Right atrium auricular region (tissue), 2 donors: ENCODE data around the gene BIRC5. TPM values are rescaled to one million over a fixed set of nuclear protein-coding genes. Genes with fewer than 3 reads are reported as not detected.

Source experiments
- DNase-seq: peaks from one replicate; pipeline ENCODE4 v3.0.0-alpha.2; 2019; ENCODE audit warnings: low spot score
- H3K27ac ChIP-seq, 2 donors: fragments of 200-600 bp; sonication (generic); 1 replicate in 1 of 2; 2 replicates in 1 of 2; pipeline ENCODE4 v1.5.1; 2016 to 2019
- H3K27me3 ChIP-seq, 2 donors: fragments of 200-600 bp; sonication (generic); one replicate each; pipeline versions ENCODE4 v1.5.1 to v1.6.0; 2017 to 2019
- H3K36me3 ChIP-seq: fragments of 200-600 bp; sonication (generic); one replicate; pipeline ENCODE4 v1.5.1; 2016
- H3K4me1 ChIP-seq, 2 donors: fragments of 200-600 bp; sonication (generic); one replicate each; pipeline versions ENCODE4 v1.5.1 to v1.6.0; 2017 to 2019
- H3K4me3 ChIP-seq, 2 donors: fragments of 200-600 bp; sonication (generic); 1 replicate in 1 of 2; 2 replicates in 1 of 2; pipeline ENCODE4 v1.5.1; 2017 to 2019; ENCODE audit warnings: mild to moderate bottlenecking in 1 of 2, moderate library complexity in 1 of 2
- H3K9me3 ChIP-seq, 2 donors: fragments of 200-600 bp; sonication (generic); one replicate each; pipeline ENCODE4 v1.5.1; 2019
- total RNA-seq, 2 donors: library from RNA; depleted of rRNA; stranded (reverse); fragments of >200 nt; gene quantifications; one replicate each; pipeline ENCODE4 v1.1.0, GENCODE V29; 2016
- TF ChIP-seq, protein P1 (sequence below), 2 donors: fragments of 200-600 bp; sonication (generic); IDR thresholded peaks; one replicate each; pipeline ENCODE4 v1.5.1; 2019; ENCODE audit warnings: antibody characterized with exemption in 2 of 2

The BIRC5 gene
- total RNA-seq, 2 donors from 2014 or later, result 3.7 TPM; not detected in 1

DNA sequence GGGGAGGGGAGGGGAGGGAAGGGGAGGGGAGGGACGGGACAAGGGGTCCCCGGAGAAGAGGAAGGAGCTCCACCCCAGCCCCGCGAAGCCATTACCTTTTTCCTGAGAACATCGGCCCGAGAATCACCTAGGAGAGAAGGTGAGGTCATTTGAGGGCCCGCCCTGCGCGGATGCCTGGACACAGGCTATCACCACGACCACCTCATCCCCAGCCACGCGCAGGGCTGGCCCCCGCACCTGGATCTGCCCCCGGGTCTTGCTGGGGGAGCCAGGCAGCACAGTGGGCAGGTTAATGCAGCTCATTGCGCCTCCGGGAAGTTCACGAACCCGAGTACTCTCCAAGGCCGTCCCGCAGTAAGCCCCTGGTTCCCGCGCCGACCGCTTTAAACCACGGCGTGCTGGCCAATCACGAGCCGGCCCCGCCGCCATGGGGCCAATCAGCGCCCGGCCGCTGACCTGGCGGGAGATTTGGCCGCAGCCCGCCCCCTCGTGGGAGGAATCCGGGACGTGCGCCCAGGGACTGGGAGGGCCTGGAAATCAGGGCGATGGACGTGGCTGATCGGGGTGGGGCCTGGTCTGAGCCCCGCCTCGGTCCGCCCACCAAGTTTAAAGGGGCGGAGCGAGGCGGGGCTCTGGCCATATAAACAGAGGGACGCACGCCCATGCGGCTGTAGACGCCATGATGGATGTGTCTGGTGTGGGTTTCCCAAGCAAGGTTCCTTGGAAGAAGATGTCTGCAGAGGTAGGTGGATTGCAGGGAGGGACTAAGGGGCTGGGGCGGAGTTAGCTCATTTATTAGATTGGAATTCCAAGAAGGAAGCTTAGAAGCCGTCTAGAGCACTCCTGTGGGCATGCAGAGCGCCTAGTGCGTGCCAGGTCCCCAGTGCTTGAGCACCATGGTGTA, 27.1 kb upstream of the BIRC5 start, which contains the start of the genes AFMID and TK1:
Gene AFMID, plus strand, starts transcription at position 671 of the 904 bp plus-strand sequence. Its CDS starts 9 bp downstream, at position 680.
Gene TK1, minus strand, starts transcription at position 361 of the 904 bp plus-strand sequence. Its CDS starts 58 bp downstream, at position 303.
- Histone ChIP-seq H3K27ac (peak within 1 kb of the TSS; percentile 42 to 79), H3K4me1 (peaks cover 0 to 28% of the 10 kb centered on the region in 2 donors), H3K4me3 (peak within 1 kb of the TSS; percentile 32 to 61), H3K27me3 (no peaks in the 10 kb centered on the region), H3K36me3 (peaks cover 11% of the 10 kb centered on the region), H3K9me3 (no peaks in the 10 kb centered on the region)
- TF ChIP-seq, protein P1, sequence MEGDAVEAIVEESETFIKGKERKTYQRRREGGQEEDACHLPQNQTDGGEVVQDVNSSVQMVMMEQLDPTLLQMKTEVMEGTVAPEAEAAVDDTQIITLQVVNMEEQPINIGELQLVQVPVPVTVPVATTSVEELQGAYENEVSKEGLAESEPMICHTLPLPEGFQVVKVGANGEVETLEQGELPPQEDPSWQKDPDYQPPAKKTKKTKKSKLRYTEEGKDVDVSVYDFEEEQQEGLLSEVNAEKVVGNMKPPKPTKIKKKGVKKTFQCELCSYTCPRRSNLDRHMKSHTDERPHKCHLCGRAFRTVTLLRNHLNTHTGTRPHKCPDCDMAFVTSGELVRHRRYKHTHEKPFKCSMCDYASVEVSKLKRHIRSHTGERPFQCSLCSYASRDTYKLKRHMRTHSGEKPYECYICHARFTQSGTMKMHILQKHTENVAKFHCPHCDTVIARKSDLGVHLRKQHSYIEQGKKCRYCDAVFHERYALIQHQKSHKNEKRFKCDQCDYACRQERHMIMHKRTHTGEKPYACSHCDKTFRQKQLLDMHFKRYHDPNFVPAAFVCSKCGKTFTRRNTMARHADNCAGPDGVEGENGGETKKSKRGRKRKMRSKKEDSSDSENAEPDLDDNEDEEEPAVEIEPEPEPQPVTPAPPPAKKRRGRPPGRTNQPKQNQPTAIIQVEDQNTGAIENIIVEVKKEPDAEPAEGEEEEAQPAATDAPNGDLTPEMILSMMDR (IDR thresholded peaks at IDR 0.05), result peak; percentile 81 to 89
- DNase-seq, result peak; percentile 97

DNA sequence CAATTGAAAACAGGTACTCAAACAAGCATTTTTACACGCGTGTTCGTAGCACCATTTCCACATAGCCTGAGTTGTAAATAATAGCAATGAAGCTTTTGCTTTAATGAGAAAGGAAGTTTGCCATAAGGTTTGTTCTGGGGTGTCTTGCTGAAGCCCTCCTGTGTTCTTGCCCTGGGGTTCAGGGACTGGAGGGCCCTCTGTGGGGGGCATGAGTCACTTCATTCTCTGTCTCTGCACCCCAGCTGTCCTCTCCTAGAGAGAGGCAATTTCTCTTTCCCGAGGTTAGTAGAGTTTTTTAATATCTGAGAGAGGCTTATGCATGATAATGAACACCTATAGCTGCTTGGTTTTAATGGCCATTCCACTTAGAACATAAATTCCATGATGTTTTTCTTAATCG, 17.3 kb upstream of the BIRC5 start:
- H3K4me1 ChIP-seq, result no peaks in the 10 kb centered on the region
- no peak overlapping the region for H3K4me3 ChIP-seq
- TF ChIP-seq, protein P1 (IDR thresholded peaks at IDR 0.05), result no peak
- H3K27me3 ChIP-seq, result no peaks in the 10 kb centered on the region
- no peak overlapping the region for H3K27ac ChIP-seq
- peaks cover 37% of the 10 kb centered on the region for H3K36me3 ChIP-seq
- H3K9me3 ChIP-seq, result no peaks in the 10 kb centered on the region
- no peak for DNase-seq

DNA sequence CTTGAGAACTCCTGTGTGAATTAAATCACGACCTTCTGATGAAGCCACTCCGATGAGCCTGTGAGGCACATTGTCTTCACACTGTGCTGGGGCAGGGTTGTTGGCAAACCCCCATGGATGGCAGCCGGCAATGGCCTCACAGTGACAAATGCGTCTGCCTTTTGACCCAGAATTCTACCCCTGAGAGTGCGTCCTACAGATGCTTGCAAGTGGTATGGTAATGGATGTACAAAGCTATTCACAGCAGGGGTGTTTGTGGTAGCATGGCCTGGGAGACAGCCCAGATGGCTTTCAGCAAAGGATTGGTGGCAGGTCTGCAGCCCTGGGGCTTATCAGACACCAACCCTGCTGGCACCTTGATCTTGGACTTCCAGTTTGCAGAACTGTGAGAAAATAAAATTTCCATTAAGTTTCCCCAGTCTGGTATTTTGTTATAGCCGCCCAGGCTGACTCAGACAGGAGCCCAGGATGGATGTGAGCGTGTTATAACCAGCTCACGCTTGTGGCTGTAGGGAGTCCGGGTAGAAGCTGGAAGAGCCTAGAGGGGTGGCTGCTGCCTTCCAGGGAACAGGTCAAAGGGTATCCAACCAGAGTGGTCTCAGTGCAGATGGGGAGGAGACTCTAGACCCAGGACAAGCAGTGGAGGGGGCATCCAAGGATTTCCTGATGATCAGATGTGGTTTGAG, 16.8 kb upstream of the BIRC5 start:
- TF ChIP-seq, protein P1 (IDR thresholded peaks at IDR 0.05), result no peak
- Histone ChIP-seq H3K4me1 (no peaks in the 10 kb centered on the region), H3K4me3 (no peak overlapping the region), H3K9me3 (no peaks in the 10 kb centered on the region), H3K36me3 (peaks cover 33% of the 10 kb centered on the region), H3K27me3 (no peaks in the 10 kb centered on the region), H3K27ac (no peak overlapping the region)
- no peak for DNase-seq

DNA sequence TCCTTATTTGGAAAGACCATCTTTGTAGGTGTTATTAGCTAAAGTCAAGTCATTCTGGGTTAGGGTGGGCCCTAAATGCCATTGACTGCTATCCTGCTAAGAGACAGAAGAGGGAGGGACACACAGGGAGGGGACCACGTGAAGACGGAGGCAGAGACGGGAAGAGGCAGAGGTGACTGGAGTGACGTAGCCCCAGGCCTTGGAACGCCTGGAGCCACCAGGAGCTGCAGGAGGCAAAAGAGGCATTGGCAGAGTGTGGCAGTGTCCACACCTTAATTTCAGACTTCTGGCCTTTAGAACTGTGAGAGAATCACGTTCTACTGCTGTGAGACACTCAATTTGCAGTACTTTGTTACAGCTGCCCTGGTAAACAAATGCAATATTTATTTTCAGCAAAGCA, 13.6 kb upstream of the BIRC5 start:
- DNase-seq, result no peak
- no peaks in the 10 kb centered on the region for H3K4me1 ChIP-seq
- H3K9me3 ChIP-seq, result no peaks in the 10 kb centered on the region
- H3K36me3 ChIP-seq, result peaks cover 33% of the 10 kb centered on the region
- H3K4me3 ChIP-seq, result no peak overlapping the region
- no peaks in the 10 kb centered on the region for H3K27me3 ChIP-seq
- H3K27ac ChIP-seq, result no peak overlapping the region
- TF ChIP-seq, protein P1 (IDR thresholded peaks at IDR 0.05), result no peak

DNA sequence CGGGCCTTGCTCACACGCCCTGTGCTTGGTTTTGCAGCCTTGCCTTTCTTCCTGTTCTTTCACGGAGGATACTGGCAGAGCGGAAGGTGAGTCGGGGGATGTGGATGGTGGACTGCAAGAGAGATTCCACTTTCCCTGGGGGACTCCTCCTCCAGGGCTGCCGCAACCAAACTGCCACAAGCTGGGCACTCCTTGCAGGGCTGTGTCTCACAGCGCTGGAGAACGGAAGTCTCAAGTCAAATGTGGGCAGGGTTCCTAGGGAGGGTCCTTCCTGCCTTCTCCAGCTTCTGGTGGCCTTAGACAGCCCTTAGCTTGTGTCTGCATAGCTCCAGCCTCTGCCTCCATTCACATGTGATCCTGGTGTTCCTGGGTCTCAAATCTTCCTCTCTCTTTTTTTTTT, 11.4 kb upstream of the BIRC5 start:
- H3K27ac ChIP-seq, result no peak overlapping the region
- no peaks in the 10 kb centered on the region for H3K27me3 ChIP-seq
- H3K4me3 ChIP-seq, result no peak overlapping the region
- no peaks in the 10 kb centered on the region for H3K4me1 ChIP-seq
- DNase-seq, result no peak
- peaks cover 21% of the 10 kb centered on the region for H3K36me3 ChIP-seq
- TF ChIP-seq, protein P1 (IDR thresholded peaks at IDR 0.05), result no peak
- no peaks in the 10 kb centered on the region for H3K9me3 ChIP-seq
